ENCODE results near the gene SERPINA12.

The SERPINA12 gene

DNA sequence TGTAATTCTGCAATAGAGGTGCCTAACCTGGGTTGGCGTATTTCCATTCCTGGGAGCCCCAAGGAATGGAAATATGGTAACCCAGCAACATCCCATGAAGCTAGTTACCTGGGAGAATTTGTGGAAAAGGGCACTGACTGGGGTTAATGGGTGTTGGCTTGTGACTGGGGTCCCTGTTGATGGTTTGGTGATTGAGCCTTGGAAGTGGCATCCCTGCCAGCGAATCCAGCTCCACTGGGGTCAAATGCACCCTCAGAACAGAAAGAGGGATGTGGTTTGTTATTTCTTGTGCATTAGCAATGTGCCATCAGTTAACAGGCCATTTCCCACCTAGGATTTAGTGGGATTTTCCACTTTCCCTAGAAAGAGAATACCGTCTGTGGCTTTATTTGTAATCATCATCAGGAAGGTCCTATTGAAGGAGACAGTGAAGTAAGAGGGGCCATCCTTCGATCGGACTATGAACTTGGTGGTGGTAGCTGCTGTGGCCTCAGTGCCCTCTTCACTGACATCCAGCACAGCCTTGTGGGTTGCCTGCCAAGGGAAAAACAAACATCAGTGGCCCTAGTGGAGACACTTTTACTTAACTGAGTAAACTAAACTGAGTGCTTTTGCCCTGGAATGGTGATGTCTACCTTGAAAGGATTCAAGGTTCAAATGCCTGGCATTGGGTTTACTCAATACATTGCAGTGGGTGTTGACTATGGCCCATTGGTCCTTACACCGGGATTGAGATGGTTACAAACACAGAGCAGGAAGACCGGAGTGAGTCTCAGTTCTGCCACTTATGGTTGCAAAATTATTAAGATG is 46.3 kb downstream of the SERPINA12 start:
- DNase-seq = no peak

DNA sequence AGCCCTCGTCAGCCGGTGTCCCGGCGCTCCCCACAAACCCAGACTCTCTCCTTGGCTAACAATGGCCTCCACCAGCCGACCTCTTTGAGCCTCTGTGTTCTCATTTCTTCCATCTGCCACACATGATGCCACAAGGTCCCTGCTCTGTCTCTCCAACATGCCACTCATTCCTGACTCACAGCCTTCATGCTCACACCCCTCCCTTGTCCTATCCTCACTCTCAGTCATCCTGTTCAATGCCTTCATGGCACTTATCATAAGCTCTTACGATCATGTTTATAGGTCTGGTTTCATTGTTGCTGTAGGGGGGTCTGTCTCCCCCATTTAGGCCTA is 47.1 kb downstream of the SERPINA12 start:
- DNase-seq = no peak

DNA sequence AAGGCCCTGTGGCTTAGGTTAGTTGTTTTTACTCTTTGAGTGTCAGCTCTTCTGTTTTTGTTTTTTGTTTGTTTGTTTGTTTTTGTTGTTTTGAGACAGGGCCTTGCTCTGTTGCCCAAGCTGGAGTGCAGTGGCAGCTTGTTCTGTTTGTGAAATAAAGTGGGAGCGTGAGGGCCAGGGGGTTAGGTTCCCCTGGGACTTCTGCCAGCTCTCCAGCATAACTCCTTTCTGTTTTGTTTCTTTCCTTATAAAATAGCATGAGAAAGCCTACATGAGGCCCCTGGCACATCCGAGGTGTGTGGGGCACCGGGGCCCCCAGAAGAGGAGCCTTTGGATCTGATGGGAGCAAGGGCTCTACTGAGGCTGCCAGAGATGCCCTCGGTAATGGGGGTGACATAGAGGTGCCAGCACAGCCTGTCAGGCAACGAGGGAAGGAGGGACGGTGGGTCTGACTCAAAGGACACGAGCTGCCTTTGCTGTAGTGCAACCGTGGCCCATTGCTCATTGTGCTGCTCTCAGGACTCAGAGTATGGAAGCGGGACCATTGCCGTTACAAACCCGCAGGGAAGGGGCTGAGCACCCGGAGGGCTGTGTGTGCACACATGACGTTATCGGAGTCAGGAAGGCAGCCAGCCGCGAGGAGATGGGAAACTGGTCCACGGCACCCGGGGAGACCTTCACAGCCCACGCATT is 47.6 kb downstream of the SERPINA12 start:
- DNase-seq = no peak

DNA sequence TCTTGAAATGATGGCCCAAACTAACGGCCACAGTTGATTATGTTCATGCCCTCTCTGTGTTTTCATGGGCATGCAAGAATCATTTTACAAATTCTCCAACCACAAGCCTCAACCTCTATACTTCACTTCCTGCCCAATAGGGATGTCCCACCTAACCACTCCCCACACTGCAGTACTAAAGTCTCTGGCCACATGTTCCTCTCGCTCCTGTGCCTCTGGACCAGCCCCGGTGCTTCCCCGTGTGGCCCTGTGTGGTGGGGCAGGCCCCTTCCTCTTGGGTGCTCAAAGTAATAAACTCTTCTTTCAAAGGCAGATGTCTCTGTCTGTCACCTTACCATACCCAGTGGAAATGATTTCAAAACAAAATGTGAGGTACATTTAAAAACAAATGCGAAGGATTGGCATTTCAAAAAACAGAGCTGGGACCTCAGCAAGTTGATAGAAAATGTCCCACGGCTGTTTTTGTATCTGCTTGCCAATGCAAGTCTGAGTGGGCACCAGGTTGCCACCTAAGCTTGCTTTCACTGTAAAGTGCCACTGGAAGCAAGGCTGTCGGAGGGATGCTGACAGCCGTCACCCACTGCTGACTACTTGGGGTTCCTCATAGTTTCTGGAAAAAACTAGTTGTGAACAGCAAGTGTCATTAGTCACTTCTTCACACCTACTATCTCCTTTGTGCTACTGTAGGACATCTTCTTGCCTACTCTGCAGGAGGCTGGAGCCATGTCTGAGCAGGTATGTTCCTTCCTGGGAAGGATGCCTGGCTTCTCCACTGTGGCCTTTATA is 48.4 kb downstream of the SERPINA12 start:
- DNase-seq = no peak

DNA sequence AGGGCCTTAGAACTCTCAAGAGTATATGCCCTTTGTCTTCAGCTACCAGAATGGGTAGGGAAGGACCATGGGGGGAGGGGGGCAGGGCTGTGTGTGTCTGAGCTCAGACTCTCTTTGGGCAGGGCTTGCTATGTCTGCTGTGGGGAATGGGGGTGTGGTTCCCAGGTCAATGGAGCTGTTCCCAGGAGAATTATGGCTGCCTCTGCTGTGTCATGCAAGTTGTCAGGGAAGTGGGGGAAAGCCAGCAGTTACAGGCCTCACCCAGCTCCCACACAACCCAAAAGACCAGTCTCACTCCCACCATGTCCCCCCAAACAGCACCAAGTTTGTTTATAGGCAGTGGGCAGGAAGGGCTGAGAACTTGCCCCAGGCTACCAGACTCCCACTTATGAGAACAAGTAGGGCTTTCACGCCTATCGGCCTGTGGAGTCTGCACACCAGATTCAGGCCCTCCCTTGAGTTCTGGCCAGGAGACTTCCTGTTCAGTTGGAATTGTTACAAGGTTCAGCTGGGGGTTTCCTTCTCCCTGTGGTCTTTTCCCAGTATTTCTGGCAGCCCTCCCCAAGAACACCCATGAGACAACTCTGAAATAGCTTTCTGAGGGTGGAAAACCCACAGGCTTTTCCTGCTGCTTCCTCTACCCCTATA is 50.6 kb downstream of the SERPINA12 start:
- DNase-seq = no peak

DNA sequence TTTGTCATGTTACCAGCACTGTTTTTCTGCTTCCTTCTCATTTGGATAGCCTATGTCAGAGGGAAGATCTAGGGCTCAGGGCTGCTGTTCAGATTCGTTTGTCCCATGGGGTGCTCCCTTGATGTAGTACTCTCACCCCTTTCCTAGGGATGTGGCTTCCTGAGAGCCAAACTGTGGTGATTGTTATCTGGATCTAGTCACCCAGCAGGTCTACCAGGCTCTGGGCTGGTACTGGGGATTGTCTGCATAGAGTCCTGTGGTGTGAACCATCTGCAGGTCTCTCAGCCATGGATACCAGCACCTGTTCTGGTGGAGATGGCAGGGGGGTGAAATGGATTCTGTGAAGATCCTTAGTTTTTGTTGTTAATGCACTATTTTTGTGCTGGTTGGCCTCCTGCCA is 51.2 kb downstream of the SERPINA12 start:
- DNase-seq = no peak

DNA sequence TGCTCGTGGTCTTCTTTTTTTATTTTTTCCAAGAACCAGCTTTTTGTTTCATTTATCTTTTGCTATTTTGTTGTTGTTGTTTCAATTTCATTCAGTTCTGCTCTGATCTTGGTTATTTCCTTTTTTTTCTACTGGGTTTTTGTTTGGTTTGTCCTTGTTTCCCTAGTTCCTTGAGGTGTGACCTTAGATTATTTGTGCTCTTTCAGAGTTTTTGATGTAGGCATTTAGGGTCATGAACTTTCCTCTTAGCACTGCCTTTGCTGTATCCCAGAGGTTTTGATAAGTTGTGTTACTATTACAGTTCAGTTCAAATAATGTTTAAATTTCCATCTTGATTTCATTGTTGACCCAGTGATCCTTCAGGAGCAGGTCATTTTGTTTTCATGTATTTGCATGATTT is 53.3 kb downstream of the SERPINA12 start:
- DNase-seq = no peak

DNA sequence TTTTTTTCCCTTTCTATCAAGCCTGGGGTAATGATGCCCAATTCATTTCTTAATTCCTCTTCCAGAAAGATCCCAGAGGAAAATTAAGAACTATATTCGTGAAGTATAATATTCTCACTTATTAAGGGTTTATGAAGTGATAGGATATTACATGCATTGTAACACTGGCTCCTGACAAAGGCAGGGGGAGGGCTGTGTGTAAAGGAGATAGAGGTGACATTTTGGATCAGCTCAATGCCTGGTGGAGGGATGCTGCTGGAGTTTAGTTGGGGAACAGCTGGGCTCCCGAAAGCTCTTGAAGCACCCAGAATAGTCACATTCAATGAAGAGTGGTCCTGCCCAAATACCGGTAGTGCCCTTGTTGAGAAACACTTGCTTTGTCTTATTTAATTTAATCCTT is 57.4 kb downstream of the SERPINA12 start:
- no peak for DNase-seq

DNA sequence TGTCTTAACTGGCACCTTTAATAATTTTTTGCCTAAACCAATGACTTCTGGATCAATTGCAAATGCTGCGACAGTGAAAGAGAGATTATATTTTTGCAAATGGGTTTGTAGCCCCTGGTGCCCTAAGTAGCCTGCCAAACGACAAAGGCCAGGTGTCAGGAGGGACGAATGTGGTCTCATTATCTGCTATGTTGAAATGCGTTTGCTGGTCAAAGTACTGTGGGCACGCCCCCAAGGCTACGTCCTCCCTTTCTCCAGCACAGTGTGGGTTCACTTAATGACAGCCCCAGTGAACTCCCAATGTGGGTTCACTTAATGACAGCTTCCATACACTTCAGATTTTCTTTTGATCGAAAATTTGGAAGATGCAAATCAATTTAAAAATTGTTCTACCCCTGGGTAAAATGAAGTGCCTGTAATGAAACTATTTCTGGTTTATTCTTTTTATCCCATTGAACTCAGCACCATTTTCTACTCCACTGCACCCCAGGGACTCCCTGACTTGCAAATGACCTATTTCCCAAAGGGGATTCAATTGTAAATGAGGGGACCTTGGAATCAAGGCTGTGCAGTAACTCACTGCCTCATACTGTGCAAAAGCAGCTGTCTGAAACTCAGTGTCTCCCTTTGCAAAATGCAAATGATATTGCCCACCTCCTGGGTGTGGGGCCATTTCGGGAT is 58.0 kb downstream of the SERPINA12 start:
- no peak for DNase-seq

DNA sequence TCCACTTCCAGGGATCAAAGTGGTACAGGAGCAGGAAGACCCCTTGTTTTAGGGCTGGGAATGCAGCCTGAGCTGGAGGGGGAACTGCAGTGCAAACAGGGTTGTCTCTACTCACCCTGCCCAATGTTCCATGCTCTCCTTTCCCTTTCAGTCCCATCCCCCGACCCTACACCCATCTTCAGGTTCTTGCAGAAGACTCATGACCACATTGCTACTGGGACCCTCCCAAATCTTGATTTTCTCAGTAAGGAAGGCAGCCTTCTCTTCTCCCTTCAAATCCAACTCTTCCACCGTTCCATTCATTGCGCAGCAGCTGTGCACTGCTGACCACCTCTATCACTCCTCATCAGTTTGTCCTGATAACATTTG is 58.6 kb downstream of the SERPINA12 start:
- no peak for DNase-seq

DNA sequence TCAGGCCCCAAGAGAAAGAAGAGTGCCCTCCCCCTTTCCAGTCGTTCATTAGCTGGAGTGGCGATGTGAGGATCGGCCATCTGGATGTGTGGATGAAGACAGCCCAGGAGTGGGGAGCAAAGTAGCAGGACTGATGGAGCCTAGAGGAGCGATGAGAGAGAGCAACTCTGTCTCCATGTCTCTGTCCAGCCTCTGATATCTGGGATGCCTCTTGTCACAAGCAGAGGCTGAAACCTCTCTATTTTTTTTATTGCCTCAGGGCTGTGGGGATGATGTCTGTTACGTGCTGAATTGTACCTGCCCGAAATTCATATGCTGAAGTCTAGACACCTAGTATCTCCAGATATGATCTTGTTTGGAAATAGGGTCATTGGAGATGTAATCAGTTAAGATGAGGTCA is 59.3 kb downstream of the SERPINA12 start:
- DNase-seq = no peak

DNA sequence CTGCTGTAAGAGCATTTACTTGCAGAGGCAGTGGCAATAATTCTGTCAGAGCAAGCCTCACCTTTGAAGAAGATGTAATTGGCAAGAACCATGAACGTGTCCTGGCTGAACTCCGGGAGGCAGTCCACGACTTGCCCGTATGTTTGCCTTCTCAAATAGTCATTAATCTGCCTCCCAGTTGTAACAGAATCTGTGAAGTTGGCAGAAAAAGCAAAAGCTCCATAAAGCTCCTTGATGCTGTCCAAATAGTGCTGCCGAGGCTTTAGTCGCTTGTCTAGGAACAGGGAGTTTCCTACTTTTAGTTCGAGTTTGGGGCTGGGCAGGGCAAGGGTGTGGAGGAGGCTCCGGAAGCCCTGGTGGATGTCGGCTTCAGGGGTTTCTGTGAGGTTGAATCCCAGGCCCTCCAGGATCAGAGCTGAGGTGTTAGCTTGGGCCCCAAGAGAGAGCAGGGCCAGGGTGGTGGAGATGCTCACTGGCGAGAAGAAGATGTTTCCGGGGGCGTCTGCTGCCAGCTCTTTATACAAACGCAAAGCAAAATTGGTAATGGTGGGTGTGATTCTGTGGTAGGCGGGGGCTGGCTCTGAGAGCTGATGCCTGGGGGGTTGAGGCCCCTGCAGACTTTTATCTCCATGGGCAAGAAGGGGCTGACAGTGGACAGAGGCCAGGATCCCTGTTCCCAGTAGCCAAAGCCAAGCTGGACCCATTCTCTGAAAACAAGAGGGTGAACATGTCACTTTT is 61.0 kb downstream of the SERPINA12 start:
- DNase-seq = no peak

DNA sequence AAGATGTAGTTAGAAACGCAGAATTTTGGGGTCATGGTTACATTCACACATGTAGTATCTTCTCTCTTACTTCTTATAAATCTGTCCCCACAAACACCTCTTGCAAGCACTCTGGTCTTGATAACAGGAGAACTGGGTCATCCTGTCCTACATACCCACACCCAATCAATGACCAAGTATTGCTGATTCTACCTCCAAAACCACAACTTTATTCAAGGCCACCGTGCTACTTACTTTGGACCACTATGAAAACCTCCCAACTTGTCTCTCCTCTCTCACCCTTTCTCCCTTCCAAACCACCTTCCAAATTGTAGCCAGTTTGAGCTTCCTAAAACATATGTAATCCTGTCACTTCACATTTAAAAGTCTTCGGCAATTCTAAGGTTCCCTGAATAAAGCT is 62.1 kb downstream of the SERPINA12 start:
- DNase-seq = no peak

DNA sequence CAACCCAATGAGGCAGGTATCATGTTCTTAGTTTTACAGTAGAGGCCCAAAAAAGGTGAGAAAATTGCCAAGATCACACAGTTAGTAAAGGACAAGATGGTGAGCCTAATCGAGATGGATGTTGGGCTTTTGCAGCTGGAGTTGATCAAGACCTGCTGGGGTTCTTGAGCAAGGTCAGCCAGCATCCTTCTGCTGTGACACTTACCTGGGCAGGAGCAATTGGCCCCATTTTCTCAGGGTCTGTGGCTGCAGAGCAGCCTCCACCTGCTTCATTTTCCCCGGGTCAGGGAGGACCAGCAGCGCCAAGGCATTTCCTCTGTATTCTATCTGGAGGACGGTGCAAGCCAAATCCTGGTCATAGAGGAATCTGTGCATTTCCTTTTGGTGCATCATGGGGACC is 63.1 kb downstream of the SERPINA12 start:
- no peak for DNase-seq

DNA sequence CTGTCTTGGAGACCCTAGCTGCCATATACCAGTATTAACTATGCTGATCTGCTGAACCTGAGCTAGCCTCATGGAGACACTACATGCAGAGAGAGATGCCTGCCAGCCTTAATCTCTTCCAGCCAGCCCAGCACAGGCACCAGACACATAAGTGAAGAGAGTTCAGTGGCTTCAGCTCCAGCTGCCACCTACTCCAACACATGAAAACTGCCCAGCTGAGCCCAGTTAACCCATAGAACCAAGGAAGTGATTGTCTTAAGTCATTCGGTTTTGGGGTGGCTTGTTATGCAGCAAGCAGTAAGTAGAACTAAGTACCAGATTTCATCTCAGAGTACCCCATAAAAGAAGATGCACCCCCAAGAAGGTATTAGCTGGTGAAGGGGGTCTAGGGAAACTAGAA is 64.3 kb downstream of the SERPINA12 start:
- no peak for DNase-seq

DNA sequence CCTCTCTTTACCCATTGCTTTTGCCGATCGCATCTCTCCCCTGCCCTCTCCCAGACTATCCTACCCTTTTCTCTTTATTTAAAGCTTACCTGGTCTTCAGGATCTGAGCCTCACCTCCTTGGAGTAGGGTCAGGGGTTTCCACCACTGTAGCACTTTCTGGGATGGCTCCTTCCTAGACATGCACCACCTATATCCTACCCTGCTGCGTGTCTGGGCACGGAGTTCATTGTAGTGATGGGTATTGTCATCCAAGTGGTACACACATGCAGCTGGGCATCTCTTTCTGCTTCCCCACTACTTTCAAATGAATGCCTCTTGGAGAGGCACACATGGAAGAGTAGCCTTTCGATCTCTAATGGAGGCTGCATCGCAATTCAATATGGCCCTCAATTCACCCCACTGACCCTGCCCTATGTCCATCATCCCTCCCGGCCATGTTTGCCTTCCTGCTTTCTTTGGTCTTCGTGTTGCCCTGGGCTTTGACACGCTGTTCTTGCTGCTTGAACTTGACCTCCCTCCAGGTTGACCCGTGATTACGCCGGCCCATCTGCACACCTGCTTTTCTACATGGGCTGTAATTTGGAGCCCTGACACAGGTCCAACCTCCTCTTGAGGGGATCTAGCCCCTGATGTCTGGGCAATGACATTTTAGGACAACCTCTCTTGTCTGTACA is 67.6 kb downstream of the SERPINA12 start:
- DNase-seq = no peak

DNA sequence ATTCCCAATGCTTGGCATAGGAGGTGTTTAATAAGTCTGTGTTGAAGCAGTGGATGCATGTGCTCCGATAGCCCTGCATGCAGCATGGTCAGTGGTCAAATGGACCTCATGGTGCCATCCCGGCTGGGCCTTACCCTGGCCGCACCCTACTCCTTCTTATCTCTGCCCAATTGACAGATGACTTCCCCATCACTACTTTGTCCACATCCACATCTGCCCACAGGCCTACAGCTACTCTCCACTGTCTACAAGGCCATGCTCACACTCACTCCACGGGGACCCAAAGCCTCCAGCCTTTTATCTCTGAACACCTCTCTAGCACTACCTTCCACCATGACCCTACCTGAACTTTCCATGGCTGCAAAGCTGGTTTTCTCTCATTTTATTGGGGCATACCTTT is 68.1 kb downstream of the SERPINA12 start:
- no peak for DNase-seq

DNA sequence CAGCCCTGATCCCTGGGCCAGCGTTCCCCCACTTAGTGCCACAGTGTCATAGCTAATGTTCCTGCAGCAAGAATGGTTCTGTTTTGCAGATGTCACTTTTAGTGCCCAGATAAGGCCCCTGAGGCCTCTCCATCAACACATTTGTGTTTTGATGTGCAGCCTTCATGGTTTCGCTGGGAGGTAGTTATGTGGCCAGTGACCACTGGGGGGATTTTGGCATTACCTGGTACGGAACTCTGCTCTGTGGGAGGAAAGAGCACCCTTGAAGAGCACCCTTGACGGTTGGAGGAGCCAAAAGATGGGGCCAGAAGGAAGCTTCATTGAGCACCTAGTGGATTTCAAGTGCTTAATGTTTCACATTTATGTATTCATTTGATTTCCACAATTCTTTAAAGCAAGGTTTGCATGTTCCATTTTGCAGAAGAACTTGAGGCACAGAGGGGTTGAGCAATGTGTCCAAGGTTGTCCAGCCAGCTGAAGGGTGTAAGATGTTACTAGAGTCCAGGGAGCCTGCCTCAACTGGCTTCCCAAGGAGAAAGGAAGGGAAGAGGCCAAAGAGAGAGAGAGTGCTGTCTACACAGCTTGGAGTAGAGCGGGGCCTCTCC is 69.7 kb downstream of the SERPINA12 start:
- no peak for DNase-seq

All from NCI-H748 treated with DMSO at 0.1 percent for 48 hours (cell line).